Smooth muscle cell (in vitro differentiated cells): ENCODE measurements around the gene FOXP1. TPM values are rescaled to one million over a fixed set of nuclear protein-coding genes. Genes with fewer than 3 reads are reported as not detected.

ENCODE experiments used
- DNase-seq: peaks from one replicate; lab custom pipeline; 2025; ENCODE audit not compliant: unreplicated experiment; lab: John Stamatoyannopoulos, UW
- H2AFZ ChIP-seq: fragments of 200-600 bp; sonication (generic); 2 replicates; pipeline ENCODE4 v1.6.0; 2016; ENCODE audit warnings: antibody characterized with exemption, low read depth, mild to moderate bottlenecking
- H3F3A ChIP-seq: fragments of 200-600 bp; sonication (generic); 2 replicates; pipeline ENCODE4 v1.6.0; 2017; ENCODE audit warnings: antibody characterized with exemption, low read depth
- H3K27ac ChIP-seq: fragments of 200-600 bp; sonication (generic); 2 replicates; pipeline ENCODE4 v1.5.1; 2016; ENCODE audit warnings: low read depth, mild to moderate bottlenecking
- H3K27me3 ChIP-seq: fragments of 200-600 bp; sonication (generic); 2 replicates; pipeline ENCODE4 v1.6.1; 2016; ENCODE audit warnings: low read depth, mild to moderate bottlenecking
- H3K36me3 ChIP-seq: fragments of 200-600 bp; sonication (generic); 2 replicates; pipeline ENCODE4 v1.5.1; 2016; ENCODE audit warnings: low read depth
- H3K4me1 ChIP-seq: fragments of 200-600 bp; sonication (generic); 2 replicates; pipeline ENCODE4 v1.5.1; 2016; ENCODE audit warnings: low read depth
- H3K4me2 ChIP-seq: fragments of 200-600 bp; sonication (generic); 2 replicates; pipeline ENCODE4 v1.6.0; 2016; ENCODE audit warnings: mild to moderate bottlenecking
- H3K4me3 ChIP-seq: fragments of 200-600 bp; sonication (generic); 2 replicates; pipeline ENCODE4 v1.5.1; 2016; ENCODE audit warnings: mild to moderate bottlenecking
- H3K79me2 ChIP-seq: fragments of 200-600 bp; sonication (generic); 2 replicates; pipeline ENCODE4 v1.6.0; 2016; ENCODE audit warnings: low read depth, mild to moderate bottlenecking
- H3K9ac ChIP-seq: fragments of 200-600 bp; sonication (generic); 2 replicates; pipeline ENCODE4 v1.6.0; 2016; ENCODE audit warnings: low read depth
- H3K9me3 ChIP-seq: fragments of 200-600 bp; sonication (generic); replicated peaks from 2 replicates; pipeline ENCODE4 v1.5.1; 2016; ENCODE audit warnings: low read depth
- H4K20me1 ChIP-seq: fragments of 200-600 bp; sonication (generic); 2 replicates; pipeline ENCODE4 v1.6.0; 2016; ENCODE audit warnings: low read depth
- CTCF ChIP-seq: fragments of 200-600 bp; sonication (generic); IDR thresholded peaks from 2 replicates; pipeline ENCODE4 v1.5.1; 2017; ENCODE audit warnings: borderline replicate concordance, mild to moderate bottlenecking, antibody characterized with exemption; ENCODE audit not compliant: insufficient read depth, poor library complexity, severe bottlenecking
- WGBS: methylation state at CpG from one replicate; pipeline ENCODE4 v1.1.7; 2016; ENCODE audit warnings: low lambda C conversion rate; 5-methylcytosine and 5-hydroxymethylcytosine counted together
- polyA plus RNA-seq: library from polyadenylated mRNA; unstranded; fragments of >200 nt; fragmentation: Nextera tagmentation; extraction: Ambion mirVana; gene quantifications from 2 replicates; pipeline ENCODE4 v1.2.1, GENCODE V29; 2016
- total RNA-seq: library from RNA; depleted of rRNA; stranded (reverse); fragments of >200 nt; gene quantifications from 2 replicates; pipeline ENCODE4 v1.2.3, GENCODE V29; 2014

Gene FOXP1
- total and polyA plus RNA-seq, 2 experiments from 2014 or later = 40.9 to 68.0 TPM

- Histone ChIP-seq H3K4me1 (no peaks in the 10 kb centered on the region), H3K4me3 (no peak overlapping the region), H3K9me3 (no peaks in the 10 kb centered on the region), H3K36me3 (no peaks in the 10 kb centered on the region), H4K20me1 (no peaks in the 10 kb centered on the region), H3K79me2 (peaks cover 3% of the 10 kb centered on the region), H3K27ac (no peak overlapping the region), H3K9ac (no peak overlapping the region), H2AFZ (no peak overlapping the region), H3F3A (no peaks in the 10 kb centered on the region), H3K4me2 (no peak overlapping the region), H3K27me3 (no peaks in the 10 kb centered on the region)
- DNase-seq = no peak
- over 99% methylated on average over 4 of the region's 4 CpGs for WGBS
- TF ChIP-seq CTCF = no peak
Measured at GRCh38 chr3:71376911-71377310, 206.6 kb downstream of the FOXP1 start.

GRCh38 chr3:71376503-71376902 lies 207.0 kb downstream of the FOXP1 start:
- TF ChIP-seq CTCF = no peak
- no peak overlapping the region for H3K27ac ChIP-seq
- no peaks in the 10 kb centered on the region for H3K9me3 ChIP-seq
- no peaks in the 10 kb centered on the region for H3K4me1 ChIP-seq
- H3K79me2 ChIP-seq = no peaks in the 10 kb centered on the region
- no peak overlapping the region for H3K4me3 ChIP-seq
- peaks cover under 1% of the 10 kb centered on the region for H4K20me1 ChIP-seq
- H3K36me3 ChIP-seq = no peaks in the 10 kb centered on the region
- no peaks in the 10 kb centered on the region for H3K27me3 ChIP-seq
- H3K4me2 ChIP-seq = no peak overlapping the region
- DNase-seq = no peak
- WGBS = 92% methylated on average over 5 of the region's 5 CpGs
- no peak overlapping the region for H3K9ac ChIP-seq
- no peaks in the 10 kb centered on the region for H3F3A ChIP-seq
- H2AFZ ChIP-seq = no peak overlapping the region

GRCh38 chr3:71374582-71374981 lies 208.9 kb downstream of the FOXP1 start:
- TF ChIP-seq CTCF = no peak
- H3F3A ChIP-seq = no peaks in the 10 kb centered on the region
- DNase-seq = no peak
- no peak overlapping the region for H3K9ac ChIP-seq
- H3K79me2 ChIP-seq = no peaks in the 10 kb centered on the region
- H3K27me3 ChIP-seq = no peaks in the 10 kb centered on the region
- H3K27ac ChIP-seq = no peak overlapping the region
- no peaks in the 10 kb centered on the region for H3K36me3 ChIP-seq
- H3K4me3 ChIP-seq = no peak overlapping the region
- no peaks in the 10 kb centered on the region for H3K4me1 ChIP-seq
- peaks cover 4% of the 10 kb centered on the region for H4K20me1 ChIP-seq
- no peak overlapping the region for H2AFZ ChIP-seq
- H3K9me3 ChIP-seq = no peaks in the 10 kb centered on the region
- no peak overlapping the region for H3K4me2 ChIP-seq

- no peaks in the 10 kb centered on the region for H3K4me1 ChIP-seq
- H3K4me2 ChIP-seq = no peak overlapping the region
- no peak overlapping the region for H3K9ac ChIP-seq
- no peak overlapping the region for H3K4me3 ChIP-seq
- DNase-seq = no peak
- H3K9me3 ChIP-seq = no peaks in the 10 kb centered on the region
- H3K27ac ChIP-seq = no peak overlapping the region
- H2AFZ ChIP-seq = no peak overlapping the region
- peaks cover 8% of the 10 kb centered on the region for H4K20me1 ChIP-seq
- H3K27me3 ChIP-seq = no peaks in the 10 kb centered on the region
- no peaks in the 10 kb centered on the region for H3K36me3 ChIP-seq
- no peaks in the 10 kb centered on the region for H3F3A ChIP-seq
- WGBS = 90% methylated on average over 6 of the region's 6 CpGs
- no peaks in the 10 kb centered on the region for H3K79me2 ChIP-seq
- no peak for TF ChIP-seq CTCF
Measured at GRCh38 chr3:71372911-71373637, 210.5 kb downstream of the FOXP1 start.
